GM18526 (cell line): ENCODE data around the gene TLK1.

Source experiments
- POLR2A ChIP-seq: IDR thresholded peaks from 3 replicates; pipeline ENCODE4 v1.6.1; 2011; ENCODE audit not compliant: insufficient read length; ENCODE audit errors: extremely low read depth

Gene TLK1

GRCh38 chr2:170972296-170973224 is 188.1 kb downstream of the TLK1 start:
- TF ChIP-seq POLR2A: no peak

DNA sequence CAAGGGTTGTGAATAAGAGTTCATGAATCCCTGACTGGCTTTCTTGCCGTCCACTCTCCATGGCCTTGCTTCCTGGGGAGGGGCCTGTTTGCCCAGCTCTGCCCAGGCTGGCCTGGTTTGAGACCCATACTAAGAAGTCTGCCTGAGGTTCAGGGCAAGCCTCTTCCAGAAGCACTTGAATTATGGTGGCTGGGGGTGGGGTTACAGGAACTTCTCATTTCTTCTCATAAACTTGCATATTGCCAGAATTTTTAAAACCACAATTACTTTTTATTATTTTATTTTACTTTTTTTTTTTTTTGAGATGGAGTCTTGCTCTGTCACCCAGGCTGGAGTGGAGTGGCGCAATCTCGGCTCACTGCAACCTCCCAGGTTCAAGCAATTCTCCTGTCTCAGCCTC is 189.6 kb downstream of the TLK1 start:
- TF ChIP-seq POLR2A: no peak

DNA sequence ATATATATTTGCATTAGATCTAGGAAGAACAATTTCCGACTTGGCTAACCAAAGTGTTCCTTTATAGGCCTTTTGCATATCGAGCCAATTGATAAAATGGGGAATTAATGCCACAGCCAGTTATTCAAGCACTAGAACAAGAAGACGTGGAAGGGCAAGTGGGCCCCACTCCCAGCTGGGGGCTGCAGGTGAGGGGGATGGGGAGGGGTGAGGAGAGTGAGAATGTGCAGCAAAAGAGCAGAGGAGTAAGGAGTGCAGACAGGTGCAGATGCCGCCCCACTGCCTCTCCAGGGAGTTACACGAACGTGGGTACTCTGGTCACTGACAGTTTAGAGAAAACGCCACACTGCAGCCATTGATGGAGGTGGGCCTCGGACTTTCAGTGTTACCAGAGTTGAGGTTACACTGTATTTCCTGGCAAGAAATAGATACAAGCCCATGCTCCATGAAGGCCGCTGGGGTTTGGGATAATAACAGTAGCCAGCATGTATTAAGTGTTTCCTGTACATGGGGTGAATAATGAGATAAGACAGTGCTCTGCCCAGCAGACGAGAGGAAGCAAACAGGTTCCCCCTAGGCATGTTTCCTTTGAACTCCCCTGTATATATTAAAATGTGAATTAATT is 190.7 kb downstream of the TLK1 start:
- no peak for TF ChIP-seq POLR2A

GRCh38 chr2:170969030-170969429 is 191.7 kb downstream of the TLK1 start:
- TF ChIP-seq POLR2A: no peak

GRCh38 chr2:170968205-170969003 is 192.3 kb downstream of the TLK1 start:
- no peak for TF ChIP-seq POLR2A

GRCh38 chr2:170967553-170967952 is 193.1 kb downstream of the TLK1 start:
- no peak for TF ChIP-seq POLR2A

- TF ChIP-seq POLR2A: no peak
Observed at GRCh38 chr2:170966648-170967396, 193.9 kb downstream of the TLK1 start.

DNA sequence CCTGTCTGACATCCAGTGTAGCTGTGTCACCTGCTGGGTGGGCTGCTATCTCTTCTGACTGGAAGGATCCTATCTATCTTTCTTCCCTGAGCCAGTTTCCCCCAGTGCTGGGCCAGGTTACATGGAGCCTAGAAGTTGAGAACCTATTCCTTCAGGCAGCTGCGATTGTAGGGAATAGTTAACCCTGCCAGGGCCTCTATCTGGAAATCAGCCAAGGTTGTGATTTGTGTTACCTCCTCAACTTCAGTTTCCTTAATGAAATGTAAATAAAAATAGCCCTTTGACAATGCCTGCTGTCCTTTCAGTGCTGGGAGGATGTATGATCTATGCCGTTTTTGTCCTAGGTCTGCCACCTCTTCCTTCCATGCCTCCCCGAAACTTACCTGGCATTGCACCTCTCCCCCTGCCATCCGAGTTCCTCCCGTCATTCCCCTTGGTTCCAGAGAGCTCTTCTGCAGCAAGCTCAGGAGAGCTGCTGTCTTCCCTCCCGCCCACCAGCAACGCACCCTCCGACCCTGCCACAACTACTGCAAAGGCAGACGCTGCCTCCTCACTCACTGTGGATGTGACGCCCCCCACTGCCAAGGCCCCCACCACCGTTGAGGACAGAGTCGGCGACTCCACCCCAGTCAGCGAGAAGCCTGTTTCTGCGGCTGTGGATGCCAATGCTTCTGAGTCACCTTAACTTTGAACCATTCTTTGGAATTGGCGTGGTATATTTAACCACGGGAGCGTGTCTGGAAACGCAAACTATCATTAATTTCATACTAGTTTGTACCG is 195.1 kb downstream of the TLK1 start:
- no peak for TF ChIP-seq POLR2A

GRCh38 chr2:170963386-170963785 is 197.3 kb downstream of the TLK1 start:
- no peak for TF ChIP-seq POLR2A

GRCh38 chr2:170953941-170954340 is 206.8 kb downstream of the TLK1 start:
- TF ChIP-seq POLR2A: no peak

DNA sequence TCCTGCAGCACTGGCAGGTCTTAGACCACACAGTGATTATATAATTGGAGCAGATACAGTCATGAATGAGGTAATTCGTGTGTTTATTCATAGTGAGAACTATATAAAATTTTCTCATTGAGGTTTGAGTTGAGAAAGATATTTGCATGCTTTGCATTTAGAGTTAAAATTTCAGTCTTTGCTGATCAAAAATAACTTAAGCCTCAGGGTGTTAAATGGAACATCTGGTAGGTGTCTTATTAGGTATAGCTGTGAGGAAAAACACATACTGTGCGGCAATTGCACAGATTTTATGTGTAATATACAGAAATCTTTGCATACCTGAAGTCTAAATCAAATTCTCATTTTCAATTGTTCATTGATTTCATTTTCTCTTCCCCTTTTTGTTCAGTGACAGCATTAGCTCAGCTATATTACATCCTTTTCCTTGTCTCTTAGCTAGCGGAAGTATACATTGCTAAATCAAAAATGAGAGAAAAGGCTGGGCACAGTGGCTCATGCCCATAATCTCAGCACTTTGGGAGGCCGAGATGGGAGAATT is 210.4 kb downstream of the TLK1 start:
- TF ChIP-seq POLR2A: no peak

DNA sequence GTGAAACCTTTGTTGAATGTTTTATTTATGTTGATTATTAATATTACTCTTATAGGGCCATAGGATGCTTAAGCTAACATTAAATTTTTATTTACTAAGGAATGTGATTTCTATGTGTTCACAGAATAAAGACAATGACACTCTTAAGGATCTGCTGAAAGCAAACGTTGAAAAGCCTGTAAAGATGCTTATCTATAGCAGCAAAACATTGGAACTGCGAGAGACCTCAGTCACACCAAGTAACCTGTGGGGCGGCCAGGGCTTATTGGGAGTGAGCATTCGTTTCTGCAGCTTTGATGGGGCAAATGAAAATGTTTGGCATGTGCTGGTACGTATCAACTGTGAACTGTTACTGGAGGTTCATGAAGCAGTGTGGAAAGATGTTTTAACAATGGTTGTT is 211.3 kb downstream of the TLK1 start:
- TF ChIP-seq POLR2A: no peak

DNA sequence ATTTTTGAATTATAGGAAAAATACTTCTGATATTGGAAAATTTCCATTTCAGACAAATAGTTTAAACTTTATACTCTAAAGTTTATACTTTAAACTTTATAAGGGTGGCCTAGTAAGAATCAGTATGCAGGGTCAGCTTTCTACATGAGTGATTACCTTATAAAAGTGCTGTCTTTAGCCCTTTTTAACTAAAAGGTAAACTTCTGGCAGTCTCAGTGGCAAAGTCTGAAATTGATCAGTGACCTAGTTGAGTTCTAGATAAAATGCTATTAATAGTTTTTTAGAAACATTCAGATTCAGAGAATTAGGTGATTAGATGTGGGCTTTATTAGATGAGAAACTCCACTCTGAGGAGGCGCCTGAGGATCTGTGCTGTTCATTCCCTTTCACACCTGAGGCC is 216.1 kb downstream of the TLK1 start:
- TF ChIP-seq POLR2A: no peak

GRCh38 chr2:170943596-170943995 is 217.1 kb downstream of the TLK1 start:
- no peak for TF ChIP-seq POLR2A

DNA sequence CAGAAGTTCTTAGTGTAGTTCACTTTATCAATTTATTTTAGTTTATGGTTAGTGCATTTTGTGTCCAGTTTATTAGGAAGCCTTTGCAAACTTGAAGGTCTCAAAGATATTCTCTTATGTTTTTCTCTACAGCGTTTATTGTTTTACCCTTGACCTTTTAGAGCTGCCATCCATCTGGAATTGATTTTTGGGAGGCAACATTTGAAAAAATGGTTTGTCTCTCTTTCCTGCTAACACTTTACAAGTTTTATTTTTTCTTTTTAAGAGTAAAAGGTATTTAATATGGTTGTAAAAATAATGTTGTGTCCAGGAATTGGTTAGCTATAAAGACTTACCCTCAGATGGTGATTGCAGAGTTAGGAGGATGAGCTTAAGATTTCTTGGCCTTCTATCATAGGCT is 217.7 kb downstream of the TLK1 start:
- TF ChIP-seq POLR2A: no peak

DNA sequence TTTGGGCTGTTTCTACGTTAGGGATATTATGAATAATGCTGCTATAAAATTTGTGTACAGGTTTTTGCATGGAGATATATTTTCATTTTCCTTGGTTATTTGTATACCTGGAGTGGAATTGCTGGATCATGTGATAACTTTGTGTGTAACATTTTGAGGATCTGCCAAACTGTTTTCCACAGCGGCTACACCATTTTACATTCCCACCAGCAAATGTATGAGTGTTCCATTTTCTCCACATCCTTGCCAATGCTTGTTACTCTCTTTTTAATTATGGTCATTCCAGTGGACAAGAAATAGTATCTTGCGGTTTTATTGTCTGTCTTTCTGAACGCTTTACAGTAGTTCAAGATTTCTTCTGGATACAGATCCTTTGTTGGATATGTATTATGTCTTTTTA is 218.1 kb downstream of the TLK1 start:
- no peak for TF ChIP-seq POLR2A
